ENCODE measurements around the gene CSMD2.

GRCh38 chr1:34024485-34024884 lies 140.5 kb downstream of the CSMD2 start:
- no peak for TF ChIP-seq CTCF (IDR thresholded peaks at IDR 0.05)
- no peak for TF ChIP-seq POLR2A (IDR thresholded peaks at IDR 0.05)
